ENCODE results near the gene NCCRP1.
"Not testable (repeated sequence)": the region's sequence is repeated elsewhere in the genome, so short reads cannot be mapped to it uniquely, and the experiment has no call there.

NCCRP1 gene

GRCh38 chr19:39208175-39208795 lies 11.5 kb downstream of the NCCRP1 start:
- no peak for DNase-seq (ENCODE audit: low read depth)

DNA sequence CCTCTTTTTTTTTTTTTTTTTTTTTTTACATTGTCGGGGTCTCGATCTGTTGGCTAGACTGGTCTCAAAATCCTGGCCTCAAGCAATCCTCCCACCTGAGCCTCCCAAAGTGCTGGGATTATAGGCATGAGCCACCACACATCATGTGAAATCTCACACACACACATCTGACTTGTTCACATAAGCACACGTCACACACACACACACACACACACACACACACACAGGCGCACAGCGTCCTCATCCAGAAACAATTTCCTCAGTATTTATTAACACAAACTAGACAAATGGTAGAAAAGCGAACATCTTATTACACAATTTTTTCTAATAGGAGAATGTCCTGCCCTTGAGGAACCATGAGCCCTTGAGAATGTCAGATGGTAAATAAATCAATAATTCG lies 12.4 kb downstream of the NCCRP1 start:
- no peak for DNase-seq (ENCODE audit: low read depth)

DNA sequence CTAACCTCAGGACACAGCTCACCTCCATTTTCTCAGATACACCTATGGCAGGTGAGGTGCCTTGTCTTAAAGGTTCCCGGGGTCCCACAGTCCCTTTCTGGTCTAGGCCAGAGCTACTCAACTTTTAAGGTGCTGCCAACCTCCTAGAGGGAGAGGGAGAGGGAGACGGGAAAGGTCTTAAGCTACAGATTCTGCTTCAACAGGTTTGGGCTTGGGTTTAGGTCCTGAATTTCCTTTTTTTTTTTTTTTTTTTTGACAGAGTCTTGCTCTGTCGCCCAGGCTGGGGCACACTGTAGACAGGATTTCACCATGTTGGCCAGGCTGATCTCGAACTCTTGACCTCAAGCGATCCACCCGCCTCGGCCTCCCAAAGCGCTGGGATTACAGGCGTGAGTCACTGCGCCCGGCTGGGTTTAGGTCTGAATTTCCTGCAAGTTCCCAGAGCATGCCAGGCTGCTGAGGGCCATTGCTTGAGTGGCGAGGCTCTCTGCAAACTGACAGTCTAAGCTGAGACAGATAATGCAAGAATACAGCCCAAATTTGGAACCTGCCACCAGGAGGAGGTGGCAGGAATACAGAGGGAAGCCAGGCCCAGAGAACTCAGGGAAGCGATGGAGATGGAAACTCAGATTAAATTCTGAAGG lies 15.1 kb downstream of the NCCRP1 start:
- DNase-seq (ENCODE audit: low read depth): no peak

DNA sequence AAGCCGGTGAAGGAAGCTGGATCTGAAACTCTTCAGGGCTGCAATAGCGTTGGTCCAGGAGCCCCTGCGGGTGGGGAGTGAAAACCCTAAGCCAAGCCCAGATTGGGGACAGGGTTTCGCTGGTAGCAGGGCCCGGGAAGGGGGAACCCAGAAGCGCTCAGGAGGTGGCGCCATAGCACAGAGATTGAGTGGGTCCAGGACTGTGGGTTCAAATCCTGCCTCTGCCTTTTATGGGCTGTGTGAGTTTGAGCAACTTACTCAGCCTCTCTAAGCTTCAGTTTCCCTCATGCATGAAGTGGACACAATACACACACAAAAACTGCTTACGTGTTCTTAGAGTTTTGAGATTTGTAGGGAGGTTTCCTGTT lies 15.6 kb downstream of the NCCRP1 start:
- DNase-seq (ENCODE audit: low read depth): peak; percentile 10

- DNase-seq (ENCODE audit: low read depth): not testable (repeated sequence)
Observed at GRCh38 chr19:39215323-39215722, 18.6 kb downstream of the NCCRP1 start.

- no peak for DNase-seq (ENCODE audit: low read depth)
Observed at GRCh38 chr19:39217094-39217493, 20.3 kb downstream of the NCCRP1 start.

GRCh38 chr19:39218230-39219007 lies 21.7 kb downstream of the NCCRP1 start:
- no peak for DNase-seq (ENCODE audit: low read depth)

- DNase-seq (ENCODE audit: low read depth): not testable (repeated sequence)
Observed at GRCh38 chr19:39219108-39219507, 22.3 kb downstream of the NCCRP1 start.

DNA sequence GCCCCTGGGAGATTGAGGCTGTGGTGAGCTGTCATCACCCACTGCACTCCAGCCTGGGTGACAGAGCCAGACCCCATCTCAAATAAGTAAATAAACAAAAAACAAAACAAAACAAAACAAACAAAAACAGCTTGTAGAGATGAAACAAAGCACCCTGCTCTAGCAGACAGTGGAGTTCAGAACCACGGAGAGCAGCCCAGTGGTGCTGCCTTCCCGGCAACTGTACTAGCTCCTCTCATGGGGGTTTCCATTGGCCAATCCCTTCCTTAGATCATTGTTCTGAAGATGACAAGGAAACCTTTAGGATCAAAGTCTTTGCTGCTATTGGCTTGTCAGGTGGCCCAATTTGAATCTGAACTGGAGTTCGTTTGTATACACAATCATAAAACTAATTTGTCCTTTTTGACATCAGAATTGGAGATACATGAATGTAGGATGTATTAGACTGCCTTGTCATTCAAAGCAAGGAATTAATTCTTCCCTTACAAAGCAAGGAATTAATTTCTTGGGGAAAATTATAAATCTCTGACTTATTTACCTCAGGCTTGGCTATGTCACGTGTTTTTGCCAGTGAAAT lies 27.0 kb downstream of the NCCRP1 start:
- DNase-seq (ENCODE audit: low read depth): no peak

DNA sequence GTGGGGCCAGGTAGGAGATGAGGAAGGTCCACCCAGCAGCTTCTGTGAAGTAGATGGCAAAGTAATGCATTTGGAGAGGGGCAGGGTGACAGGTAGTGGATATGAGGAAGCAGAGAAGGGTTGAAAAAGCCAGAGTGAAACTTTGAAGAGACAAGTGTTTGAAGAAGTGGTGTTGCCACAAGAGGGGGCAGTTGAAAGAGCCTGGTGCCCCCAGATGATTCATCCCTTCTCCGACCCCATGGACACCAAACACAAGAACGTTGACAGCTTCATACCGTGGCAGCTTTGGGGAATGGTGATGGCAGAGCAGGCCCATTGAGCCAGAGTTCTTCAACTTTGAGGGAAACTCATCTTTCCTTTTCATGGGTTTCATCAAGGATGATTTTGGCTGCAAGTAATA lies 28.1 kb downstream of the NCCRP1 start:
- no peak for DNase-seq (ENCODE audit: low read depth)

DNA sequence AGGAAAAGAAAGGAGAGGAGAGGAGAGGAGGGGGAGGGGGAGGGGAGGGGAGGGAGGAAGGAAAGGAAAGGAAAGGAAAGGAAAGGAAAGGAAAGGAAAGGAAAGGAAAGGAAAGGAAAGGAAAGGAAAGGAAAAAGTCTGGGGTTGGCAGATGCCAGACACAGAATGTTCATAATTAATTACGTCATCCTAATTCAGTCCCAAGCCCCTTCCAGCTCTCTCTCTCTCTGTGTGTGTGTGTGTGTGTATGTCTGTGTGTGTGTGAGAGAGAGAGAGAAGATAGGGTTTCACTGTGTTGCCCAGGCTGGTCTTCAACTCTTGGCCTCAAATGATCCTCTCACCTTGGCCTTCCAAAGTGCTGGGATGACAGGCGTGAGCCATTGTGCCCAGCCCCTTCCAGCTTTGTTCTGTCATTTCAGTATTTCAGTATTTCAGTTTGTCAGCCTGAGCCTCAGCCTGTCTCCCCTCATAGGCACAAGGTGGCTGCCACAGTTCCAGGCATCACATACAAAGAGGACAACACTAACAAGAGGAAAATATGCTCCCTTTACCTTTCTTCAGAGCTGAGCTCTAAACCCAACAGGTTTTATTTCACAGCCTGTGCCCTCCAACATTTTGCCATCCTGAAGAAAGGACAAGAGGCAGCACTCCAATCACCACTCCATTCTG lies 33.5 kb downstream of the NCCRP1 start:
- no peak for DNase-seq (ENCODE audit: low read depth)

GRCh38 chr19:39232708-39233107 lies 35.9 kb downstream of the NCCRP1 start:
- DNase-seq (ENCODE audit: low read depth): no peak

- DNase-seq (ENCODE audit: low read depth): no peak
Observed at GRCh38 chr19:39236527-39236926, 39.8 kb downstream of the NCCRP1 start.

DNA sequence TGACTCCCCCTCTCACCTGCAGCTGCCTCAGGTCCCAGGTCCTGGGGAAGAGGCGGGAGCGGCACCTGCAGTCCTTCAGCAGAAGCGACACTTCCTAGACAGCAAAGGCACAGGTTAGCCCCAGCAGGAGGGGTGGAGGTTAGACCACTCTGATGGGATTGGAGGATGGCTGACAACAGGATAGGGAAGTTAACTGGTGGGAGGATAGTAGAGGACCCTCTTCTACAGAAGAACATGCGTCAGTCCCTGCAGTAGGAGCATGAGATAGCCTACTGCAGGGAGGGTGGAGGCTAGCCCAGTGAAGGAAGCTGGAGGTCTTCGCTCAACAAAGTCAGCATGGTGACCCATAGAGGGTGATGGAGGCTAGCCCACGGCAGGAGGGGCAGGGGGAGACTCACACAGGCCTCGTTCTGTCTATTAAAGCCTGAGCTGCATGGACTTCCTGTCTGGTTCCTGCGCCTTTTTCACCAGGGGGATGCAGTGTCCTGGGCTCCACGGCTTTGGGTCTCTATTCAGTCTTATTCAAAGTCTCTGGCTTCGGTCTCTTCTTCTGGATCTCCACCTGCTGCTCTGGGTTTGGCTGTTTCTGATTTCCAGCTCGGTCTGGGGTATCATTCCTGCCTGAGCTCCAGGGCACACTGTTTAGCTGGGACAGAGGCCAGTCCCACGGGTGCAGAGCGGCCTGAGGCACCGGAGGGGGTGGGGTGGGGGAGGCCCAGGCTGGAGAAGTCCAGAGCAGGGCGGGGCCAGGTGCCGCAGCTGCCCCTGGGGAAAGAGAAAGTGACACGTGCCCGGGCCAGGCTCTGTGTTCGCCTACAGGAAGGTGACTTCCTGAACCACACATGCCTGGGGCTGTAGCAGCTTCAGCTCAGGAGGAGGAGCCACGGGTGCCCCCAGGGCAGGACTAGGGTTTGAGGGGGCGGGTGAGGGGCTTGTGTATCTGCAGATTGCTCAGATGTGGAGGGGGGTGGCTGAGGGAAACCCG lies 40.7 kb downstream of the NCCRP1 start:
- DNase-seq (ENCODE audit: low read depth): no peak

GRCh38 chr19:39238209-39238608 lies 41.4 kb downstream of the NCCRP1 start:
- no peak for DNase-seq (ENCODE audit: low read depth)

- no peak for DNase-seq (ENCODE audit: low read depth)
Observed at GRCh38 chr19:39238944-39239343, 42.2 kb downstream of the NCCRP1 start.

GRCh38 chr19:39240421-39240820 lies 43.7 kb downstream of the NCCRP1 start:
- DNase-seq (ENCODE audit: low read depth): no peak

DNA sequence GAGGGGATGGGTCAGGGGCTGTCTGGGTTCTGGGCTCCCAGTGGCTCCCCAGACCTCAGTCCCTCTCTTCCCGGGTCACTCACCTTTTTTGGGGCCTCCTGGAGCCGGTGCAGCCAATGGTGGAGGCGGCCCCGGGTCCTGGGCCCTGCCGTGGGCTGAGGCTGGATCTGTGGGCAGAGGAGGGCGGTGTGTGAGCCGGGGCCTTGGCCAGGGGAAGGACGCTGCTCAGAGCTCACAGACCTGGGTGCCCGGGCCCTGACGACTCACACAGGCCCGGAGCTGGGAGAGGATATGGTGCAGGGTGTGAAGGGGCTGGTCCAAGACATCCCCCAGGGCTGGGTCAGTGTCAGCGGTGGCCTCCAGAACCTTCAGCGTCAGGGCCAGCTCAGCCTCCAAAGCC lies 47.0 kb downstream of the NCCRP1 start:
- DNase-seq (ENCODE audit: low read depth): not testable (repeated sequence)

GRCh38 chr19:39244410-39245100 lies 47.8 kb downstream of the NCCRP1 start, which contains the start of gene IFNL3:
Gene IFNL3, minus strand, starts transcription at chr19:39245006. Its CDS starts 39 bp downstream, at chr19:39244967.
- DNase-seq (ENCODE audit: low read depth): not testable (repeated sequence)

- not testable (repeated sequence) for DNase-seq (ENCODE audit: low read depth)
Observed at GRCh38 chr19:39245166-39245565, 48.4 kb downstream of the NCCRP1 start.
